ENCODE measurements around the gene TLL1.

Gene TLL1

GRCh38 chr4:165894159-165894558, 21.1 kb downstream of the TLL1 start:
- DNase-seq (ENCODE audit: low spot score), result no peak

GRCh38 chr4:165905405-165906027, 32.5 kb downstream of the TLL1 start:
- DNase-seq (ENCODE audit: low spot score), result peak; percentile 61

GRCh38 chr4:165906272-165906671, 33.2 kb downstream of the TLL1 start:
- DNase-seq (ENCODE audit: low spot score), result peak; percentile 62

- no peak for DNase-seq (ENCODE audit: low spot score)
These were observed 36.9 kb downstream of the TLL1 start for GRCh38 chr4:165909947-165910346.

GRCh38 chr4:165915215-165915614, 42.2 kb downstream of the TLL1 start:
- no peak for DNase-seq (ENCODE audit: low spot score)

- DNase-seq (ENCODE audit: low spot score), result no peak
These were observed 48.5 kb downstream of the TLL1 start for GRCh38 chr4:165921546-165921945.

GRCh38 chr4:165922747-165923146, 49.7 kb downstream of the TLL1 start:
- DNase-seq (ENCODE audit: low spot score), result no peak

GRCh38 chr4:165926307-165926706, 53.3 kb downstream of the TLL1 start:
- DNase-seq (ENCODE audit: low spot score), result peak; percentile 40

GRCh38 chr4:165927366-165927765, 54.3 kb downstream of the TLL1 start:
- no peak for DNase-seq (ENCODE audit: low spot score)

GRCh38 chr4:165927815-165928214, 54.8 kb downstream of the TLL1 start:
- DNase-seq (ENCODE audit: low spot score), result no peak

- DNase-seq (ENCODE audit: low spot score), result no peak
These were observed 55.6 kb downstream of the TLL1 start for GRCh38 chr4:165928601-165929000.

GRCh38 chr4:165929662-165930061, 56.6 kb downstream of the TLL1 start:
- DNase-seq (ENCODE audit: low spot score), result no peak

- DNase-seq (ENCODE audit: low spot score), result peak; percentile 12
These were observed 58.7 kb downstream of the TLL1 start for GRCh38 chr4:165931741-165932140.

GRCh38 chr4:165944900-165945299, 71.9 kb downstream of the TLL1 start:
- DNase-seq (ENCODE audit: low spot score), result peak; percentile 10

GRCh38 chr4:165945991-165946390, 73.0 kb downstream of the TLL1 start:
- DNase-seq (ENCODE audit: low spot score), result peak; percentile 71

GRCh38 chr4:165947019-165947418, 74.0 kb downstream of the TLL1 start:
- peak; percentile 2 for DNase-seq (ENCODE audit: low spot score)

- peak; percentile 99 for DNase-seq (ENCODE audit: low spot score)
These were observed 80.1 kb downstream of the TLL1 start for GRCh38 chr4:165953181-165953580.

- DNase-seq (ENCODE audit: low spot score), result no peak
These were observed 90.6 kb downstream of the TLL1 start for GRCh38 chr4:165963621-165964020.

GRCh38 chr4:165964591-165964990, 91.6 kb downstream of the TLL1 start:
- no peak for DNase-seq (ENCODE audit: low spot score)

GRCh38 chr4:165965503-165965902, 92.5 kb downstream of the TLL1 start:
- DNase-seq (ENCODE audit: low spot score), result no peak

GRCh38 chr4:165966833-165967232, 93.8 kb downstream of the TLL1 start:
- no peak for DNase-seq (ENCODE audit: low spot score)

- DNase-seq (ENCODE audit: low spot score), result no peak
These were observed 94.4 kb downstream of the TLL1 start for GRCh38 chr4:165967486-165967885.

- DNase-seq (ENCODE audit: low spot score), result no peak
These were observed 97.8 kb downstream of the TLL1 start for GRCh38 chr4:165970703-165971420.

- DNase-seq (ENCODE audit: low spot score), result no peak
These were observed 98.4 kb downstream of the TLL1 start for GRCh38 chr4:165971446-165971845.
